ENCODE measurements around the gene SEC14L5.

DNA sequence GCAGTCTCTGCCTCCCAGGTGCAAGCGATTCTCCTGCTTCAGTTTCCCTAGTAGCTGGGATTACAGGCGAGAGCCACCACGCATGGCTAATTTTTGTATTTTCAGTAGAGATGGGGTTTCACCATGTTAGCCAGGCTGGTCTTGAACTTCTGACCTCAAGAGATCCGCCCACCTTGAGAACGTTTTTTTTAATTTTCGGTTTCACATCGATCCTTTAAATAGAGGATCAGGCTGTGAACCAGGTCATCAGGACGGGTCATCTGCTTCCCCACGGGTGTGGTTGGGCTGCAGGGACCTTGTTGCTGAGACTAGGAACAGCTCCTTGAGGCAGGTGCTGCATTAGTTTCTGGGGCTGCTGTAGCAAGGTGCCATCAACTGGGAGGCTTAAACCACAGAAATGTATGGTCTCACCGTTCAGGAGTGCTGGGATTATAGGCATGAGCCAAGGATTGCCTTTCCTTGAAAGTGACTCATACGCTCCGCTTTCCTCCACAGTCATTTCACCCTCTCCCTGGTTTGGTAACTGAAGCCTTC lies 83.5 kb downstream of the SEC14L5 start:
- TF ChIP-seq FOXP2 (optimal IDR thresholded peaks at IDR 0.05; ENCODE audit: control extremely low read depth, extremely low read length, insufficient read depth) (no peak), POLR2AphosphoS5 (IDR thresholded peaks at IDR 0.05; ENCODE audit: borderline replicate concordance, low read depth, low read length) (no peak), EZH2 (IDR thresholded peaks at IDR 0.05) (no peak)

All from SK-N-MC (cell line).